ENCODE results near the gene P2RY2. TPM values are rescaled to one million over a fixed set of nuclear protein-coding genes. Genes with fewer than 3 reads are reported as not detected.

Gene P2RY2
- total and polyA plus RNA-seq, 11 donors, result 8.5 to 28.3 (median 14.7) TPM

GRCh38 chr11:73194034-73194507, 24.0 kb upstream of the P2RY2 start:
- H3K27ac ChIP-seq, result no peak overlapping the region
- DNase-seq (no peak), ATAC-seq (no peak)
- H3K4me3 ChIP-seq, result no peak overlapping the region
- H3K9me3 ChIP-seq, result no peaks in the 10 kb centered on the region
- no peaks in the 10 kb centered on the region for H3K36me3 ChIP-seq
- H3K27me3 ChIP-seq, result no peaks in the 10 kb centered on the region
- TF ChIP-seq CTCF (IDR thresholded peaks at IDR 0.05), result no peak
- TF ChIP-seq POLR2A (IDR thresholded peaks at IDR 0.05), result no peak
- peaks cover 0 to 20% (median 5%) of the 10 kb centered on the region in 12 donors for H3K4me1 ChIP-seq
- 88 to 96% (median 96%) methylated on average over 3 of the region's 3 CpGs for WGBS, 4 donors
- intact Hi-C loops (cut with DNase I), result no loop called here

- 85 to 92% (median 88%) methylated on average over 8 of the region's 8 CpGs for WGBS, 4 donors
- Histone ChIP-seq H3K27ac (no peak overlapping the region), H3K4me1 (peaks cover 0 to 15% (median 2%) of the 10 kb centered on the region in 12 donors), H3K36me3 (no peaks in the 10 kb centered on the region), H3K9me3 (no peaks in the 10 kb centered on the region), H3K27me3 (no peaks in the 10 kb centered on the region), H3K4me3 (no peak overlapping the region)
- ATAC-seq, result peak in 1 of 4 donors; percentile 43
- TF ChIP-seq CTCF (IDR thresholded peaks at IDR 0.05) (no peak), POLR2A (IDR thresholded peaks at IDR 0.05) (no peak)
- intact Hi-C loops (cut with DNase I), result no loop called here
- no peak for DNase-seq
Measured at GRCh38 chr11:73194593-73194992, 23.5 kb upstream of the P2RY2 start.

- Histone ChIP-seq H3K9me3 (no peaks in the 10 kb centered on the region), H3K4me1 (peaks cover 0 to 15% (median 0%) of the 10 kb centered on the region in 12 donors), H3K27ac (no peak overlapping the region), H3K36me3 (no peaks in the 10 kb centered on the region), H3K4me3 (no peak overlapping the region), H3K27me3 (no peaks in the 10 kb centered on the region)
- intact Hi-C loops (cut with DNase I), result no loop called here
- 89 to 96% (median 93%) methylated on average over 1 to 3 of the region's 3 CpGs for WGBS, 4 donors
- no peak for DNase-seq
- TF ChIP-seq CTCF (IDR thresholded peaks at IDR 0.05) (no peak), POLR2A (IDR thresholded peaks at IDR 0.05) (no peak)
- ATAC-seq, result no peak
Measured at GRCh38 chr11:73195191-73196007, 22.7 kb upstream of the P2RY2 start.

- no peaks in the 10 kb centered on the region for H3K36me3 ChIP-seq
- no peaks in the 10 kb centered on the region for H3K9me3 ChIP-seq
- peaks cover 0 to 26% (median 0%) of the 10 kb centered on the region in 12 donors for H3K4me1 ChIP-seq
- 90 to 97% (median 95%) methylated on average over 6 of the region's 6 CpGs for WGBS, 4 donors
- no peaks in the 10 kb centered on the region for H3K27me3 ChIP-seq
- DNase-seq (no peak), ATAC-seq (no peak)
- H3K4me3 ChIP-seq, result no peak overlapping the region
- no peak overlapping the region for H3K27ac ChIP-seq
- TF ChIP-seq CTCF (IDR thresholded peaks at IDR 0.05), result no peak
- no peak for TF ChIP-seq POLR2A (IDR thresholded peaks at IDR 0.05)
- intact Hi-C loops (cut with DNase I), result no loop called here
Measured at GRCh38 chr11:73196576-73196975, 21.5 kb upstream of the P2RY2 start.

All from heart left ventricle (tissue), 16 donors.